H1 (cell line): Measurements from ENCODE around the gene MYLIP.

Experiments
- EP300 ChIP-seq, 2 experiments: IDR thresholded peaks; 1 replicate in 1 of 2; 2 replicates in 1 of 2; pipeline ENCODE4 v1.6.1; 2011 to 2012; ENCODE audit warnings: low read depth in 2 of 2, low read length in 2 of 2, mild to moderate bottlenecking in 2 of 2, borderline replicate concordance in 1 of 2, inconsistent platforms in 1 of 2, moderate library complexity in 1 of 2
- RNF2 ChIP-seq: fragments of 200-900, 300-1000 bp; sonication (generic); IDR thresholded peaks from 2 replicates; pipeline ENCODE4 v1.7.1; 2016; ENCODE audit warnings: borderline replicate concordance, low read depth, mild to moderate bottlenecking, antibody characterized with exemption, low read length; ENCODE audit not compliant: poor library complexity, severe bottlenecking; ENCODE audit errors: missing control alignments
- TAF1 ChIP-seq: IDR thresholded peaks from 2 replicates; pipeline ENCODE4 v1.6.1; 2011; ENCODE audit warnings: mild to moderate bottlenecking, low read depth, low read length
- TF ChIP-seq, protein P1 (sequence below), 3 experiments: IDR thresholded peaks; 1 replicate in 2 of 3; 2 replicates in 1 of 3; pipeline versions ENCODE4 v1.5.1 to v1.6.1; 2011; ENCODE audit warnings: low read length in 3 of 3, mild to moderate bottlenecking in 3 of 3, inconsistent platforms in 2 of 3, low read depth in 1 of 3, moderate library complexity in 1 of 3; ENCODE audit not compliant: insufficient read depth in 1 of 3; ENCODE audit errors: control extremely low read depth in 1 of 3

DNA sequence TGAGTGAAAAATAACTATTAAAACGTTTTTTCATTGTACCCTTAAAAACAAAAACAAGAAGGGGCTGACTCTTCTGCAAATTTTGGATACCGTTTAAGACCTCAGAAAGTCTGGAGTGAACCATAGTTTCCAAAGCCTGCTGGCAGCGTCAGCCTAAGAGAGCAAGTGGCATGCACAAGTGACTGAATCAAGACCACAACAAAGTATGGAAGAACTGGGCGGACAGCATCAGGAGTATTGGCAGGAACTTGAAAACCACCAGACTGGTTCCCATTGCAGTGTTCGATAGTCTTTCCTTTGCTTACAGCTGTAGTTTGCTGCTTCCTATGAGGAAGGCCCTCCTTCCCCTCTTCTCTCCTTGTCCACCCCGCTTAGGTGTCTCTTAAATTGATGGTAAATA, 33.7 kb upstream of the MYLIP start:
- TF ChIP-seq, protein P1, sequence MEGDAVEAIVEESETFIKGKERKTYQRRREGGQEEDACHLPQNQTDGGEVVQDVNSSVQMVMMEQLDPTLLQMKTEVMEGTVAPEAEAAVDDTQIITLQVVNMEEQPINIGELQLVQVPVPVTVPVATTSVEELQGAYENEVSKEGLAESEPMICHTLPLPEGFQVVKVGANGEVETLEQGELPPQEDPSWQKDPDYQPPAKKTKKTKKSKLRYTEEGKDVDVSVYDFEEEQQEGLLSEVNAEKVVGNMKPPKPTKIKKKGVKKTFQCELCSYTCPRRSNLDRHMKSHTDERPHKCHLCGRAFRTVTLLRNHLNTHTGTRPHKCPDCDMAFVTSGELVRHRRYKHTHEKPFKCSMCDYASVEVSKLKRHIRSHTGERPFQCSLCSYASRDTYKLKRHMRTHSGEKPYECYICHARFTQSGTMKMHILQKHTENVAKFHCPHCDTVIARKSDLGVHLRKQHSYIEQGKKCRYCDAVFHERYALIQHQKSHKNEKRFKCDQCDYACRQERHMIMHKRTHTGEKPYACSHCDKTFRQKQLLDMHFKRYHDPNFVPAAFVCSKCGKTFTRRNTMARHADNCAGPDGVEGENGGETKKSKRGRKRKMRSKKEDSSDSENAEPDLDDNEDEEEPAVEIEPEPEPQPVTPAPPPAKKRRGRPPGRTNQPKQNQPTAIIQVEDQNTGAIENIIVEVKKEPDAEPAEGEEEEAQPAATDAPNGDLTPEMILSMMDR (IDR thresholded peaks at IDR 0.05; ENCODE audit: control extremely low read depth in 1 of 3, insufficient read depth in 1 of 3, low read depth in 1 of 3, low read length in 3 of 3): no peak
- TF ChIP-seq TAF1 (no peak), EP300 (IDR thresholded peaks at IDR 0.05; ENCODE audit: borderline replicate concordance in 1 of 2, low read depth in 2 of 2, low read length in 2 of 2) (no peak), RNF2 (no peak)
